GM10248 (cell line): ENCODE results near the gene WFIKKN2.
"Not testable (repeated sequence)": the region's sequence is repeated elsewhere in the genome, so short reads cannot be mapped to it uniquely, and the experiment has no call there.

Experiments used
- CTCF ChIA-PET: fragments of 300-600 bp; sonication (Branson Sonifier 250); formaldehyde crosslinking; extraction: SDS; loops from one replicate; lab custom pipeline; 2021; ENCODE audit warnings: antibody characterized with exemption; lab: Yijun Ruan, JAX
- POLR2A ChIA-PET: fragments of 350-650 bp; sonication (Branson Sonifier 250); formaldehyde crosslinking; extraction: SDS; loops from one replicate; lab custom pipeline; 2020; ENCODE audit warnings: antibody characterized with exemption; lab: Yijun Ruan, JAX
- DNase-seq: peaks from one replicate; pipeline ENCODE4 v3.0.0; 2012; ENCODE audit errors: extremely low spot score
- TF ChIP-seq, protein P1 (sequence below): IDR thresholded peaks from 2 replicates; pipeline ENCODE4 v1.5.1; 2012; ENCODE audit warnings: mild to moderate bottlenecking, low read depth; ENCODE audit errors: extremely low read depth, missing control alignments, control extremely low read depth

WFIKKN2 gene

DNA sequence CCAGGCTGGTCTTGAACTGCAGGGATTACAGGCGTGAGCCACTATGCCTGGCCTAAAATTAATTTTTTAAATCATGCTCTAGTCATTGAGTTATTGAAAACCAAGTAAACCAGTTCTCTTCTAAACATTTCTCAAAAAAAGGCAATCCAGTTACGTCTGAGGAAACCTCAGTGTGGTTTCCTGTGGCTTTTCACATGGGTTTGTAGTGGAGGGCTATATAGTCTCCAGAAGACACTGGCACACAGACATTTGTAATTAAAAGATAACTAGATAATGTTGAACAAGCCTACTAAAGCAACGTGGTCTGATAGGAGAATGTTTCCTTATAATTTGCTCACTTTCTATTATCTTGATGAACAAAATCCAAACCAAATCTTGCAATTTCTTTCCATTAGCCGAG is 36.0 kb downstream of the WFIKKN2 start:
- CTCF ChIA-PET = interaction anchor here (1.1 to 1.3 kb wide), 2 partner anchors 19 to 78 kb away, joined by 3 read pairs; no protein-coding TSS in a partner anchor
- TF ChIP-seq, protein P1, sequence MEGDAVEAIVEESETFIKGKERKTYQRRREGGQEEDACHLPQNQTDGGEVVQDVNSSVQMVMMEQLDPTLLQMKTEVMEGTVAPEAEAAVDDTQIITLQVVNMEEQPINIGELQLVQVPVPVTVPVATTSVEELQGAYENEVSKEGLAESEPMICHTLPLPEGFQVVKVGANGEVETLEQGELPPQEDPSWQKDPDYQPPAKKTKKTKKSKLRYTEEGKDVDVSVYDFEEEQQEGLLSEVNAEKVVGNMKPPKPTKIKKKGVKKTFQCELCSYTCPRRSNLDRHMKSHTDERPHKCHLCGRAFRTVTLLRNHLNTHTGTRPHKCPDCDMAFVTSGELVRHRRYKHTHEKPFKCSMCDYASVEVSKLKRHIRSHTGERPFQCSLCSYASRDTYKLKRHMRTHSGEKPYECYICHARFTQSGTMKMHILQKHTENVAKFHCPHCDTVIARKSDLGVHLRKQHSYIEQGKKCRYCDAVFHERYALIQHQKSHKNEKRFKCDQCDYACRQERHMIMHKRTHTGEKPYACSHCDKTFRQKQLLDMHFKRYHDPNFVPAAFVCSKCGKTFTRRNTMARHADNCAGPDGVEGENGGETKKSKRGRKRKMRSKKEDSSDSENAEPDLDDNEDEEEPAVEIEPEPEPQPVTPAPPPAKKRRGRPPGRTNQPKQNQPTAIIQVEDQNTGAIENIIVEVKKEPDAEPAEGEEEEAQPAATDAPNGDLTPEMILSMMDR = no peak
- POLR2A ChIA-PET = no interaction called here
- no peak for DNase-seq

DNA sequence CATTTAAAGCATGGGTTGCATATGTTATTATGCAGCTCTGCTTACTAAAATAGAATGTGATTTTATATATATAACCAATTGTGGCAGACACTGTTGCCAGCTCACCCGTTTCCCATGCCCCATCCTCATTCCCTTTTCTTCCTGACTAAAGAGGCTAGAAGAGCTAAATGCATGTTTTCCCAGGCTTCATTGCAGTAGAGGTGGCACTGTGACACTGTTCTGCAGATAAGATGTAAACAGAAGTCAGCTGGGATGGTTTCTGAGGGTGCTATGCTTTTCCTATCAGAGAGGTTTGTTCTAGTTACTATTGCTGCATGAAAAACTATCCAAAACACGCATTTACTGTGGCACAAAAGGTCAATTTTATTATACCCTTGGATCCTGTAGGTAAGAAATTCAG is 36.5 kb downstream of the WFIKKN2 start:
- ChIA-PET CTCF (interaction anchor here (1.1 to 1.3 kb wide), 4 partner anchors 19 to 78 kb away, joined by 3 read pairs; no protein-coding TSS in a partner anchor), POLR2A (no interaction called here)
- DNase-seq = no peak
- TF ChIP-seq, protein P1 = no peak

DNA sequence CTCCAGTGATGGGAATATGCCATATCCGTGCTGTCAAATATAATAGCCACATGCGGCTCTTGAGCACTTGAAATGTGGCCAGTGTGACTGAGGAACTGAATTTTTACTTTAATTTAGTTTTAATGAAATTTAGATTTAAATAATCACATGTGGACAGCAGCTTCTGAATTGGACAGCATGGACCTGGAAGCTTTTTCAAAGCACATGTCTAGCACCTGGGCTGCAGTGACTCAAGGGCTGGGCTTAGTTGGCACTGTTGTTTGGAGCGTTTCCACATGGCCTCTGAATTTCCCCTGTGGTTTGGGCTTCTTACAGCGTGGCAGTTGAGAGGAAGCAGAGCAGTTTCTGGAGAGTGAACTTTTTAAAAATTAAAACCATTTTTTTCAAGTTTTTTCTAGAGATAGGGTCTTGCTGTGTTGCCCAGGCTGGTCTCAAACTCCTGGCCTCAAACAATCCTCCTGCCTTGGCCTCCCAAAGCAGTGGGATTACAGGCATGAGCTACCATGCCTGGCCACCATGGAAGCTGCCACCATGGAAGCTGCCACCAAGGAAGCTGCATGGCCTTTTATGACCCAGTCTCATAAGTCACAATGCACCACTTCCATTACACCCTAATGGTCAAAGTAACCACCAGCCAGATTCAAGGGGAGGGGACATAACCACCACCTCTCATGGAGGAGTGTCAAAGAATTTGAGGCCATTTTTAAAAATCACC is 37.5 kb downstream of the WFIKKN2 start:
- ChIA-PET POLR2A (no interaction called here), CTCF (interaction anchor here (0.7 to 1.7 kb wide), 6 partner anchors 11 to 90 kb away, joined by 3 to 5 read pairs (median 3); no protein-coding TSS in a partner anchor)
- DNase-seq = no peak
- TF ChIP-seq, protein P1 = no peak

DNA sequence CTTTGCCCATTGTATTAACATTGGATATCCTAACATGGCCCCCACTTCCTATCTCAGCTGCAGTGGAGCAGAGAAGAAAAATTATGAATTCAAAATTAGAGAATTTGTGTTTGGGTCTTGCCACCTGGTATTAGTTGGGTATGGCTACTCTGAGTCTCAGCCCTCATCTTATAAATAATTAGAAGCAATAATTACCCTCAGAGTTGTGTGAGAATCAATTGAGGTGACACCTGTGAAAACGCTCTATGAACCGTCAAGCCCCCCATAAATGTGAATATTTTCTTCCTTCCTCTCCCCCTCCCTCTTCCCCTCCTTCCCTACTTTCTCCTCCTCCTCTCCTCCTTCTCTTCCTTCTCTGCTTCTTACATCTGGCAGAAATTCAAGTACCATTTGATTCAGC is 39.7 kb downstream of the WFIKKN2 start:
- no peak for DNase-seq
- TF ChIP-seq, protein P1 = no peak
- ChIA-PET CTCF (interaction anchor here (1.2 to 2.2 kb wide), 2 partner anchors 10 to 22 kb away, joined by 3 to 9 read pairs; no protein-coding TSS in a partner anchor), POLR2A (no interaction called here)

DNA sequence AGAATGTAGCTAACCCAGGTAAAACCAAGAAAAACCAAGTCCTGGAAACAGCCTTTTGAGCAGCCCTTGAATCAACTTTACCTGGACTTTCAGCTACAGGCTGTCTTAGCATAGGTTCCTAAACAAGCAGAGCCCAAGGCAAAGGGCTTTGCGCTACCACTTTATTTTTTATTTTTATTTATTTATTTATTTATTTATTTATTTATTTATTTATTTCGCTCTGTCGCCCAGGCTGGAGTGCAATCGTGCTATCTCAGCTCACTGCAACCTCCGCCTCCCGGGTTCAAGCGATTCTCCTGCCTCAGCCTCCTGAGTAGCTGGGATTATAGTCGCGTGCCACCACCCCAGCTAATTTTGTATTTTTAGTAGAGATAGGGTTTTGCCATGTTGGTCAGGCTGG is 41.7 kb downstream of the WFIKKN2 start:
- DNase-seq = not testable (repeated sequence)
- ChIA-PET POLR2A (interaction anchor here (2.7 kb wide), 1 partner anchor 11 kb away, joined by 17 read pairs; the partner anchor contains the start of gene TOB1), CTCF (interaction anchor here (0.7 kb wide), 1 partner anchor 25 kb away, joined by 5 read pairs; no protein-coding TSS in a partner anchor)

DNA sequence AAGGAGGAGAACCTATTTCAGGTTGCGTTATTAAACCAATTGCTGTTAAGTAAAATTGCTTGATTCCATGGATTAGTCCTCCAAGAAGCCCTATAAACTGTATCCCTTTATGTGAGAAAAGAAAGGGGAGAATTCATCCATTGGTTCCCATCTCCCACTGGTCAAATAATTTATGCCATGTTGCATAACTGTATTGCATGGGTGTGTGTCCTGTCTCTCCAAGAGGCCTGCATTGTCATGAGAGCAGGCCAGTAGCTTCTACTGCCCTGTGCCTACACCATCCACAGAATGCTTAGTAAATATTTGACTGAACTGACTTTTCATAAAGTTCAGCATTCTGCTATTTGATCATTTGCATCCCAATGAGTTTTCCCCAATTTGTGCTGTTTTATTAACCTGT is 42.5 kb downstream of the WFIKKN2 start:
- POLR2A ChIA-PET = interaction anchor here (2.7 kb wide), 1 partner anchor 12 kb away, joined by 17 read pairs; the partner anchor contains the start of gene TOB1
- DNase-seq = no peak
- CTCF ChIA-PET = interaction anchor here (1.0 kb wide), 2 partner anchors 12 kb away, joined by 3 to 4 read pairs; partner anchors contain the start of gene TOB1
- TF ChIP-seq, protein P1 = no peak

DNA sequence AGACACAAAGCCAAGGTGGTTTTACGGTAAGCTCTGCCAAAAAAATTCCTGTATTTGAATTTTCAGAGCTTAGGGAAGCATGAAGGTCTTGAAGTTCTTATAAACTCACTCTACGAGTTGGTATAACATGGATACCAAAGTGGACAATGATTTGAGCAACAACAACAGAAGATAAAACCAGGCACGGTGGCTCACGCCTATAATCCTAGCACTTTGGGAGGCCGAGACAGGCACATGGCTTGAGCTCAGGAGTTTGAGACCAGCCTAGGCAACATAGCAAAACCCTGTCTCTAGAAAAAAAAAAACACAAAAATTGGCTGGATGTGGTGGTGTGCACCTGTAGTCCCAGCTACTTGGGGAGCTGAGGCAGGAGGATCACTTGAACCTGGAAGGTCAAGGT is 43.7 kb downstream of the WFIKKN2 start:
- CTCF ChIA-PET = interaction anchor here (0.9 to 1.2 kb wide), 3 partner anchors 13 to 33 kb away, joined by 3 to 4 read pairs (median 3); partner anchors contain the start of gene TOB1
- TF ChIP-seq, protein P1 = no peak

More for the DNA sequence above, 43.7 kb downstream of the WFIKKN2 start:
- DNase-seq = no peak
- POLR2A ChIA-PET = interaction anchor here (2.7 kb wide), 1 partner anchor 13 kb away, joined by 17 read pairs; the partner anchor contains the start of gene TOB1
